ENCODE results near the gene TERT.

TERT gene

GRCh38 chr5:1310118-1310517 is 15.2 kb upstream of the TERT start:
- no peak overlapping the region for H3K4me3 ChIP-seq (ENCODE audit: low read depth, low read length)
- no peak for DNase-seq (ENCODE audit: low read depth)
- TF ChIP-seq CTCF (IDR thresholded peaks at IDR 0.05; ENCODE audit: low read depth, low read length, missing control alignments): no peak

- no peak overlapping the region for H3K4me3 ChIP-seq (ENCODE audit: low read depth, low read length)
- TF ChIP-seq CTCF (IDR thresholded peaks at IDR 0.05; ENCODE audit: low read depth, low read length, missing control alignments): no peak
- DNase-seq (ENCODE audit: low read depth): no peak
Observed at GRCh38 chr5:1304033-1304432, 9.2 kb upstream of the TERT start.

- no peak for TF ChIP-seq CTCF (IDR thresholded peaks at IDR 0.05; ENCODE audit: low read depth, low read length, missing control alignments)
- DNase-seq (ENCODE audit: low read depth): no peak
- H3K4me3 ChIP-seq (ENCODE audit: low read depth, low read length): no peak overlapping the region
Observed at GRCh38 chr5:1302258-1302657, 7.4 kb upstream of the TERT start.

- DNase-seq (ENCODE audit: low read depth): no peak
- no peak overlapping the region for H3K4me3 ChIP-seq (ENCODE audit: low read depth, low read length)
- no peak for TF ChIP-seq CTCF (IDR thresholded peaks at IDR 0.05; ENCODE audit: low read depth, low read length, missing control alignments)
Observed at GRCh38 chr5:1300581-1301083, 5.8 kb upstream of the TERT start.

- no peak overlapping the region for H3K4me3 ChIP-seq (ENCODE audit: low read depth, low read length)
- no peak for TF ChIP-seq CTCF (IDR thresholded peaks at IDR 0.05; ENCODE audit: low read depth, low read length, missing control alignments)
- DNase-seq (ENCODE audit: low read depth): no peak
Observed at GRCh38 chr5:1299961-1300360, 5.1 kb upstream of the TERT start.

- no peak for TF ChIP-seq CTCF (IDR thresholded peaks at IDR 0.05; ENCODE audit: low read depth, low read length, missing control alignments)
- no peak overlapping the region for H3K4me3 ChIP-seq (ENCODE audit: low read depth, low read length)
- no peak for DNase-seq (ENCODE audit: low read depth)
Observed at GRCh38 chr5:1299511-1299850, 4.6 kb upstream of the TERT start.

GRCh38 chr5:1298723-1299510 is 4.0 kb upstream of the TERT start:
- TF ChIP-seq CTCF (IDR thresholded peaks at IDR 0.05; ENCODE audit: low read depth, low read length, missing control alignments): no peak
- DNase-seq (ENCODE audit: low read depth): no peak
- no peak overlapping the region for H3K4me3 ChIP-seq (ENCODE audit: low read depth, low read length)

Data from GM12864 (cell line).